ENCODE measurements around the gene SPECC1.

DNA sequence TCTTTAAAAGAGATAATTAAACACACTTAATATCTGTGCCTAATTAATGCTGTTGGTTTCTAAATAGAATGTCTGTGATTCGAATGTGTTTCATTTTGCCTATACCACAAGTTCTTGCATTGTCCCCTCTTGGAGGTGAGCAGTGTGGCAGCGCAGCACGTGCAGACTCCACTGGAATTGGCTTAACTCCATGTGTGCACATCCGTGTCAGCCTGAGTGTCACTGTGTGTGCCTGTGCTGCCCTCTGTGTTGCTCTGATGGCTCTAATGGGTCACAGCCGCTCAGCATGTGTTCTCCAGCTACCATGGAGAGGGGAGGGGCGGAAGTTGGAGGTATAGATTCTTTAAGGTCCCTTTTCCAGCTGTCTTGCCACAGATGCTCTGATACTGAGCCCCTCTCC lies 226.6 kb downstream of the SPECC1 start:
- TF ChIP-seq POLR2AphosphoS5 (IDR thresholded peaks at IDR 0.05; ENCODE audit: insufficient read depth, low read depth, low read length): no peak
- TF ChIP-seq, protein P1, sequence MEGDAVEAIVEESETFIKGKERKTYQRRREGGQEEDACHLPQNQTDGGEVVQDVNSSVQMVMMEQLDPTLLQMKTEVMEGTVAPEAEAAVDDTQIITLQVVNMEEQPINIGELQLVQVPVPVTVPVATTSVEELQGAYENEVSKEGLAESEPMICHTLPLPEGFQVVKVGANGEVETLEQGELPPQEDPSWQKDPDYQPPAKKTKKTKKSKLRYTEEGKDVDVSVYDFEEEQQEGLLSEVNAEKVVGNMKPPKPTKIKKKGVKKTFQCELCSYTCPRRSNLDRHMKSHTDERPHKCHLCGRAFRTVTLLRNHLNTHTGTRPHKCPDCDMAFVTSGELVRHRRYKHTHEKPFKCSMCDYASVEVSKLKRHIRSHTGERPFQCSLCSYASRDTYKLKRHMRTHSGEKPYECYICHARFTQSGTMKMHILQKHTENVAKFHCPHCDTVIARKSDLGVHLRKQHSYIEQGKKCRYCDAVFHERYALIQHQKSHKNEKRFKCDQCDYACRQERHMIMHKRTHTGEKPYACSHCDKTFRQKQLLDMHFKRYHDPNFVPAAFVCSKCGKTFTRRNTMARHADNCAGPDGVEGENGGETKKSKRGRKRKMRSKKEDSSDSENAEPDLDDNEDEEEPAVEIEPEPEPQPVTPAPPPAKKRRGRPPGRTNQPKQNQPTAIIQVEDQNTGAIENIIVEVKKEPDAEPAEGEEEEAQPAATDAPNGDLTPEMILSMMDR (IDR thresholded peaks at IDR 0.05; ENCODE audit: extremely low read depth in 1 of 2, insufficient read depth in 1 of 2, low read depth in 1 of 2, low read length in 2 of 2): no peak
- no peak for TF ChIP-seq POLR2A (IDR thresholded peaks at IDR 0.05; ENCODE audit: low read depth, low read length)
- TF ChIP-seq MYC (IDR thresholded peaks at IDR 0.05; ENCODE audit: low read depth, low read length): no peak
- TF ChIP-seq, protein P2, sequence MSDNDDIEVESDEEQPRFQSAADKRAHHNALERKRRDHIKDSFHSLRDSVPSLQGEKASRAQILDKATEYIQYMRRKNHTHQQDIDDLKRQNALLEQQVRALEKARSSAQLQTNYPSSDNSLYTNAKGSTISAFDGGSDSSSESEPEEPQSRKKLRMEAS (IDR thresholded peaks at IDR 0.05; ENCODE audit: insufficient read depth, insufficient read length): no peak
- TF ChIP-seq EZH2 (IDR thresholded peaks at IDR 0.05; ENCODE audit: borderline replicate concordance, low read depth, low read length, severe bottlenecking): no peak
- no peak for TF ChIP-seq FOS (IDR thresholded peaks at IDR 0.05; ENCODE audit: borderline replicate concordance, insufficient read depth, low read length)
- no peak for TF ChIP-seq JUN (IDR thresholded peaks at IDR 0.05; ENCODE audit: borderline replicate concordance, insufficient read depth, insufficient read length, low read depth)
